Measurements from ENCODE around the gene FRA10AC1.
"Not testable (repeated sequence)": the region's sequence is repeated elsewhere in the genome, so short reads cannot be mapped to it uniquely, and the experiment has no call there.

The FRA10AC1 gene

DNA sequence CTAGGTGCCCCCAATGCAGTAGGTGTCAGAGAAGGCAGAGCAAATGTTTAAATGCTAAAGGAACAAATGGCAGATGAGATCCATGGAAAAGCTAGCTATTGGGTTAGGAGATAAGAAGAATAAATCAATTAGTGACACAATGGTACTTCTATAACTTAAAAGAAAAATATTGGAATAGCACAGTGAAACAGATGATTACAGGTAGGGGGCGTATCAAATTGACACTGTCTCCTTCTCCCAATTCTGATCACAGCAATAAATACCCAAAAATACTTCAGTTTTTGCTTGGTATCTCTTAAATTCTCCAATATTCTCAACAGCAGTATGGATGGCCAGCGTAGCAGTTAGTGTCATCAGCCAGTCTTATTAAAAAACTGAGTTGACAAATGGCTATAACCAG is 5.2 kb downstream of the FRA10AC1 start:
- H3K9ac ChIP-seq (ENCODE audit: low read length), result no peak overlapping the region
- no peaks in the 10 kb centered on the region for H3K27me3 ChIP-seq (ENCODE audit: control insufficient read depth in 1 of 2, insufficient read depth in 2 of 2, low read length in 2 of 2)
- no peak overlapping the region for H3K27ac ChIP-seq (ENCODE audit: low read depth, low read length)
- peaks cover 8% of the 10 kb centered on the region for H3K4me1 ChIP-seq (ENCODE audit: insufficient read depth, low read length)
- H3K4me3 ChIP-seq (ENCODE audit: low read depth in 1 of 2, low read length in 2 of 2), result no peak overlapping the region
- peaks cover 20% of the 10 kb centered on the region for H3K36me3 ChIP-seq (ENCODE audit: insufficient read depth, low read length)
- H3K9me3 ChIP-seq (ENCODE audit: low read length), result no peaks in the 10 kb centered on the region

DNA sequence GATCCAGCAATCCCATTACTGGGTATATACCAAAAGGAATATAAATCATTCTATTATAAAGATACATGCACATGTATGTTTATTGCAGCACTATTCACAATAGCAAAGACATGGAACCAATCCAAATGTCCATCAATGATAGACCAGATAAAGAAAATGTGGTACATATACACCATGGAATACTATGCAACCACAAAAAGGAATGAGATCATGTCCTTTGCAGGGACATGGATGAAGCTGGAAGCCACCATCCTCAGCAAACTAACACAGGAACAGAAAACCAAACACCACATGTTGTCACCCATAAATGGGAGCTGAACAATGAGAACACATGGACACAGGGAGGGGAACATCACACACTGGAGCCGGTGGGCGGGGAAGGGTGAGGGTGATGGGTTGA is 5.8 kb downstream of the FRA10AC1 start:
- H3K27me3 ChIP-seq (ENCODE audit: control insufficient read depth in 1 of 2, insufficient read depth in 2 of 2, low read length in 2 of 2); H3K9ac ChIP-seq (ENCODE audit: low read length); H3K9me3 ChIP-seq (ENCODE audit: low read length); H3K4me3 ChIP-seq (ENCODE audit: low read depth in 1 of 2, low read length in 2 of 2); H3K4me1 ChIP-seq (ENCODE audit: insufficient read depth, low read length); H3K27ac ChIP-seq (ENCODE audit: low read depth, low read length): not testable (repeated sequence)
- H3K36me3 ChIP-seq (ENCODE audit: insufficient read depth, low read length), result peaks cover 26% of the 10 kb centered on the region

DNA sequence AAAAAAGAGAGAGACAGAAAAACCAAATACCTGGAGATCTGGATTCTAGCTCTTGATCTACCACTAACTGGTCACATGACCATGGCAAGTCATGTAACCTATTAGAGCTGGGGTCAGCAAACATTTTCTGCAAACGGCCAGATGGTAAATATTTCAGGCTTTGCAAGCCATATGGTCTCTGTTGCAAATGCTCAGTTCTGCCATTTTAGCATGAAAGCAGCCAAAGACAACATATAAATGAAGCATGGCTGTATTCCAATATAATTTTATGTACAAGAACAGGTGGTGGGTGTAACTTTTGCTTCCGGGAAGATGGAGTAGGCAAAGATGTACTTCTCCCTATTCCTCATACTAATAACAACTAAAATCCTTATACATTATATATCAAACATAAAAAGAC is 6.7 kb downstream of the FRA10AC1 start:
- Histone ChIP-seq H3K9ac (ENCODE audit: low read length) (no peak overlapping the region), H3K9me3 (ENCODE audit: low read length) (no peaks in the 10 kb centered on the region), H3K4me3 (ENCODE audit: low read depth in 1 of 2, low read length in 2 of 2) (no peak overlapping the region), H3K4me1 (ENCODE audit: insufficient read depth, low read length) (no peaks in the 10 kb centered on the region), H3K27ac (ENCODE audit: low read depth, low read length) (no peak overlapping the region), H3K36me3 (ENCODE audit: insufficient read depth, low read length) (peaks cover 28% of the 10 kb centered on the region), H3K27me3 (ENCODE audit: control insufficient read depth in 1 of 2, insufficient read depth in 2 of 2, low read length in 2 of 2) (no peaks in the 10 kb centered on the region)

DNA sequence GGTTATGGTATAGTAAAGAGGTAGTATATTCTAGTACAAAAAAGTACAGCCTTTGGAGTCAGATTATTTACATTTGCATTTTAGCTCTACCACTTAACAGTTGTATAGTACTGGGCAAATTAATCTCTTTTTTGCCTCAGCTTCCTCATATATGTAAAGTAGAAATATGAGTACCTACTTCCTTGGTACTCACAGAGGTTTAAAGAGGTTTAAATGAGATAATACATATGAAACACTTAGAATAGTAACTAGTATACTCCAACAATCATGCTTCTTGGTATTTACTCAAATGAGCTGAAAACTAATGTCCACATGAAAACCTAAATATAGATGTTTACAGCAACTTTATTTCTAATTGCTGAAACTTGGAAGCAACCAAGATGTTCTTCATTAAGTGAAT is 14.7 kb downstream of the FRA10AC1 start:
- no peak overlapping the region for H3K9ac ChIP-seq (ENCODE audit: low read length)
- no peaks in the 10 kb centered on the region for H3K27me3 ChIP-seq (ENCODE audit: control insufficient read depth in 1 of 2, insufficient read depth in 2 of 2, low read length in 2 of 2)
- no peaks in the 10 kb centered on the region for H3K4me1 ChIP-seq (ENCODE audit: insufficient read depth, low read length)
- no peak overlapping the region for H3K4me3 ChIP-seq (ENCODE audit: low read depth in 1 of 2, low read length in 2 of 2)
- H3K9me3 ChIP-seq (ENCODE audit: low read length), result no peaks in the 10 kb centered on the region
- no peak overlapping the region for H3K27ac ChIP-seq (ENCODE audit: low read depth, low read length)
- H3K36me3 ChIP-seq (ENCODE audit: insufficient read depth, low read length), result peaks cover 19% of the 10 kb centered on the region

DNA sequence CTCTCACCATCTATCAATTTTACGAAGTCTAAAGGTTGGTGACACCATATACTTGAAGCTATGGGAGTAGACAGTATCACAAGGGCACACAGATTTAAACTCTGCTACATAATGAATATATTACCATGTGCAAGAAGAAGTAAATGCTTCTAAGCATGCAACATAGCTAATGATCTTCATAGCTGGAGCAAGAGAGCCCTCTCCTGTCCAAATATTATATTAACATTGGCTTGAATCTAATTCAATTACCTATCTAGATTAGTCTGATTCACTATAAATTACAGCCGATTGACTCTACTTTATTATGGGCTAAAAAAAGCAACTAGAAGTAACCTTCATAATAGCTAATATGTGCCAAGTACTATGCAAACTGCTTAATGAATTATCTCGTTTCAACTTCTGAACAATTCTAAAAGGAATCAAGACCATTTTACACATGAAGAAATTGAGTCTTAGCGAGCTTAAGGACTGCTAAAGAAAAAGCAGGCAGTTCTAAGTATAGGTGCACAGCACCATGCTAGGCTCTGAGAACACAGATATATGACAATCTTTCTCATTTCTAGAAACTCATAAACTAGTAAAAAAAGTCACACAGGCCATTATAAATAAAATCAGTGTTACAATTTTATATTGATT is 21.9 kb downstream of the FRA10AC1 start:
- Histone ChIP-seq H3K9ac (ENCODE audit: low read length) (no peak overlapping the region), H3K27ac (ENCODE audit: low read depth, low read length) (no peak overlapping the region), H3K27me3 (ENCODE audit: control insufficient read depth in 1 of 2, insufficient read depth in 2 of 2, low read length in 2 of 2) (no peaks in the 10 kb centered on the region), H3K4me1 (ENCODE audit: insufficient read depth, low read length) (no peaks in the 10 kb centered on the region), H3K9me3 (ENCODE audit: low read length) (no peaks in the 10 kb centered on the region), H3K4me3 (ENCODE audit: low read depth in 1 of 2, low read length in 2 of 2) (no peak overlapping the region), H3K36me3 (ENCODE audit: insufficient read depth, low read length) (peaks cover 27% of the 10 kb centered on the region)

DNA sequence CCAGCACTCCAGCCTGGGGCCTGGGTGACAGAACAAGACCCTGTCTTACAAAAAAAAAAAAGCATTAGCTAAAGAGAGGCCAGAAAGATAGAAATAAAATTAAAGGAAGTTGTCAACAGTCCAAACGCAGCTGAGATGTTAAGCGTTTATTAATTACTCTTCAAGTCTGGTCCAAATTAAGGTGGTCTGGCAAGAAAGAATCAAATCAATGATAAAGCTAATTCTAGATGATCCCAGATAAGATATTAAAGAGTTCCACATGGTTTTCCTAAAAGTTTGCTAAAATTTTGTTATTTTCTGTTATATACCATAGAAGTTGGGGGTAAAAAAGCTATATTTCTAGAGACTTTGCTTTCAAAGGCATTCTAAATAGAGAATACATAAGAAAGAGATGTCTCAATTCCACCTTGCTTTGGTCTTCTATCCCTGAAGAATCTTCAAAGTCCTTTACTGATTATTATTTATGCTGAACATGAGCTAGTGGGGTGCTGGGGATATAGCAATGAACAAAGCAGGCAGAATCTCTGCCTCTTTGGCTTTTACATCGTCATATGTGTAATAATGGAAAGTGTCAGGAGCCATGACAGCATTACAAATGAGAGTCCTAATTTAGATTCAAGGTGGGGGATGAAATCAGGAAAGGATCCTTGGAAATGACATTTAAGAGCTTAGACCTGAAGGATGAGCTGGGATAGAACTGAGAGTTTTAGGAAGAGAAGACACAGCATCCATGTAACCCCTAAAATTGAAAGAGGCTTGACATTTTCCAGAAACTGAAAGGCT is 23.4 kb downstream of the FRA10AC1 start:
- Histone ChIP-seq H3K4me3 (ENCODE audit: low read depth in 1 of 2, low read length in 2 of 2) (no peak overlapping the region), H3K9me3 (ENCODE audit: low read length) (no peaks in the 10 kb centered on the region), H3K36me3 (ENCODE audit: insufficient read depth, low read length) (peaks cover 27% of the 10 kb centered on the region), H3K27me3 (ENCODE audit: control insufficient read depth in 1 of 2, insufficient read depth in 2 of 2, low read length in 2 of 2) (no peaks in the 10 kb centered on the region), H3K27ac (ENCODE audit: low read depth, low read length) (no peak overlapping the region), H3K4me1 (ENCODE audit: insufficient read depth, low read length) (no peaks in the 10 kb centered on the region), H3K9ac (ENCODE audit: low read length) (no peak overlapping the region)

DNA sequence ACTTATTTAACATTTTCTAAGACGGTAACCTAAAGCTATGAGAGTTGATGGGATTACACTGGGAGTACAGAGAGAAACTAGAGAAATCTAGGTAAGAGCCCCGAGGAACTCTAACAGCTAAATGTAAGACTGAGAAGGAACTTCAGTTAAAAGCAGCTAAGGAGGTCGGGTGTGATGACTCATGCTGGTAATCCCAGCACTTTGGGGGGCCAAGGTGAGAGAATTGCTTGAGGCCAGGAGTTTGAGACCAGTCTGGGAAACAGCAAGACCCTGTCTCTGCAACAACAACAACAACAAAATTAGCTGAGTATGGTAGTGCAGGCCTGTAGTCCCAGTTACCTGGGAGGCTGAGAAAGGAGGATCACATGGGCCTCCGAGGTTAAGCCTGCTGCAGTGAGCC is 24.0 kb downstream of the FRA10AC1 start:
- Histone ChIP-seq H3K36me3 (ENCODE audit: insufficient read depth, low read length) (peaks cover 27% of the 10 kb centered on the region), H3K27ac (ENCODE audit: low read depth, low read length) (no peak overlapping the region), H3K27me3 (ENCODE audit: control insufficient read depth in 1 of 2, insufficient read depth in 2 of 2, low read length in 2 of 2) (no peaks in the 10 kb centered on the region), H3K4me1 (ENCODE audit: insufficient read depth, low read length) (no peaks in the 10 kb centered on the region), H3K4me3 (ENCODE audit: low read depth in 1 of 2, low read length in 2 of 2) (no peak overlapping the region), H3K9ac (ENCODE audit: low read length) (no peak overlapping the region), H3K9me3 (ENCODE audit: low read length) (no peaks in the 10 kb centered on the region)

DNA sequence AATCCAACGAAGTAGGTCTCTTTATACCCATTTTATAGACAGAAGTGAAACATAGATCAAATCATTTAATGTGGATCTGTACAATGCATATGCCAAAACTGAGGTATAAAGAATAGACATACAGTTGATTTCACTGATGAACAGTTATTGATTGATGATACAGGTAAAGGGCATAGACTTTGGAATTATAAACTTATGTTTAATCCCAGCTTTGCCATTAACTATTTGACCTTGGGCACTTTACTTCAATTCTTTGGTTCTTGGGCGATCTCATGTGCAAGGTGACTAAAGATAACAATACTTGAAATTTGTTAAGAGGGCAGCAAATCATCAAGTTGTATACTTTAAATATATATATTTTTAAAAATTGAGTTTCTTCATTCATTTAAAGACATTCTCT is 28.6 kb downstream of the FRA10AC1 start:
- Histone ChIP-seq H3K4me1 (ENCODE audit: insufficient read depth, low read length) (no peaks in the 10 kb centered on the region), H3K27ac (ENCODE audit: low read depth, low read length) (no peak overlapping the region), H3K27me3 (ENCODE audit: control insufficient read depth in 1 of 2, insufficient read depth in 2 of 2, low read length in 2 of 2) (no peaks in the 10 kb centered on the region), H3K9ac (ENCODE audit: low read length) (no peak overlapping the region), H3K36me3 (ENCODE audit: insufficient read depth, low read length) (peaks cover 26% of the 10 kb centered on the region), H3K4me3 (ENCODE audit: low read depth in 1 of 2, low read length in 2 of 2) (no peak overlapping the region), H3K9me3 (ENCODE audit: low read length) (no peaks in the 10 kb centered on the region)

DNA sequence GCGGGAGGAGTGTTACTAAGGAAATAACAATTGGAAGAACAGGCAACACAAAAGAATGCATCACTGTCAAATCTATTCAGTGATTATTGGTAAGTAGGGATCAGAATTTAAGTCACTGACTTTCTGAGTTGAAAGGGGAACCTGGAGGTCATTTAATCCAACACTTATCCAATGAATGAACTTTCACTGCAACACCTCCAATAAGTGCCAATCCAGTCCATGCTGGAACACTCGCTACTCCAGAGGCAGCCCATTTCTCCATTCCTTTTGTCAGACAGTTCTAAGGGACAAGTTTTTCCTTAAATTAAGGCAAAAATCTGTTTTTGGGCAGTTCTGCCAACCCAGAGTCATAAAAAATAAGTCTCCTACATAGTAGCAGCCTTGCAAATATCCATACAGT is 29.5 kb downstream of the FRA10AC1 start:
- Histone ChIP-seq H3K36me3 (ENCODE audit: insufficient read depth, low read length) (peaks cover 24% of the 10 kb centered on the region), H3K9me3 (ENCODE audit: low read length) (no peaks in the 10 kb centered on the region), H3K9ac (ENCODE audit: low read length) (no peak overlapping the region), H3K4me1 (ENCODE audit: insufficient read depth, low read length) (no peaks in the 10 kb centered on the region), H3K27me3 (ENCODE audit: control insufficient read depth in 1 of 2, insufficient read depth in 2 of 2, low read length in 2 of 2) (no peaks in the 10 kb centered on the region), H3K27ac (ENCODE audit: low read depth, low read length) (no peak overlapping the region), H3K4me3 (ENCODE audit: low read depth in 1 of 2, low read length in 2 of 2) (no peak overlapping the region)

DNA sequence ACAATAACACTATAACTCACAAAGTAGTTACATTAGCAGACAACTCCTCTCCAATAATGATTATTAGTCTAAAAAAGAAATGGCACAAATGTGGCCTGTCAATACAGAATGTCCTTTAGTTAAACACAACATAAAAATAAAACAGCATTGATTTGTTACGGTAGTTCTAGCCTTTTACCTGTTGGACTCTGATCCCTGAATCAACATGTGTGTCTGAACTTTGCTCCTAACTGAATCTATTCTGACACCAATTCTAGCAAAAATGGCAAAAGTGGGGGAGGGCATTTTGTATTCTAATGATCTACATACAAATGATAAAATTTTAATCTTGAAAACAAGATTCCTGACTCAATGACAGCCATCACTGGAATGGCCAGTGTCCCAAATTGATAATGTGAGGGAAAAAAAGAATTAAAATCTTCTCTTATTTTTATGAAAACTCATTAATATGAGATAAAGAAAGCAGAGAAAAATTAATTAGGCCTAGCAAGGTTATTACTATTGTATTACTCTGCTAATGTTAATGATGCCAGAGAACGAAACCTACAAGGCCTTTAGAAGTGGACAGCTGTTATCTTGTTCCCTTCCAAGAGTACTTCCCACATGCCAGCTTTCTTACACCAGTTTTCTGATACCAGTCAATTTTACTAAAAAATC is 30.2 kb downstream of the FRA10AC1 start:
- Histone ChIP-seq H3K9me3 (ENCODE audit: low read length) (no peaks in the 10 kb centered on the region), H3K36me3 (ENCODE audit: insufficient read depth, low read length) (peaks cover 20% of the 10 kb centered on the region), H3K4me3 (ENCODE audit: low read depth in 1 of 2, low read length in 2 of 2) (no peak overlapping the region), H3K27ac (ENCODE audit: low read depth, low read length) (no peak overlapping the region), H3K27me3 (ENCODE audit: control insufficient read depth in 1 of 2, insufficient read depth in 2 of 2, low read length in 2 of 2) (no peaks in the 10 kb centered on the region), H3K9ac (ENCODE audit: low read length) (no peak overlapping the region), H3K4me1 (ENCODE audit: insufficient read depth, low read length) (no peaks in the 10 kb centered on the region)

DNA sequence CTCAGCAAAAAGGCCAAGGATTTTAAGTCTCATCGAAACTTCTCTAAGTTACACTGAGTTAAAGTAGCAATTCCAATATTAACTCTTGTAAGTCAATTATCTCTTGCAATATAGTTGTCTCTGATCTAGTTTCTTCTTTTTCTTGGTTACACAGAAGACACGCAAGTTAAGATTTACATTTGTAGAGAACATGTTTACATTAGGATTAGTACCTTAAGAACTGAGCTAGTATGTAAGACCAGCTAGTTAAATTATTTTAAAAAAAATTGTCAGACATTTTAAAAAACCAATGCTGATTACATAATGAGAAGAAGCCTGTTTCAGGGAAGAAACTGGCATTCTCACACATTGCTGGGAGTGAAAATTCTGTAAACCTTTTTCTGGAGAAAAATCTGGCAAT is 31.4 kb downstream of the FRA10AC1 start:
- Histone ChIP-seq H3K9me3 (ENCODE audit: low read length) (no peaks in the 10 kb centered on the region), H3K4me3 (ENCODE audit: low read depth in 1 of 2, low read length in 2 of 2) (no peak overlapping the region), H3K36me3 (ENCODE audit: insufficient read depth, low read length) (peaks cover 12% of the 10 kb centered on the region), H3K27ac (ENCODE audit: low read depth, low read length) (no peak overlapping the region), H3K27me3 (ENCODE audit: control insufficient read depth in 1 of 2, insufficient read depth in 2 of 2, low read length in 2 of 2) (no peaks in the 10 kb centered on the region), H3K4me1 (ENCODE audit: insufficient read depth, low read length) (no peaks in the 10 kb centered on the region), H3K9ac (ENCODE audit: low read length) (no peak overlapping the region)
